WTC11 (cell line): ENCODE data around the gene KLHL29. TPM values are rescaled to one million over a fixed set of nuclear protein-coding genes. Genes with fewer than 3 reads are reported as not detected.

Experiments
- ATAC-seq: fragments of 200-7000 bp; cut with Tn5 transposase; 2 replicates; pipeline ENCODE4 v1.10.0; 2021; ENCODE audit warnings: mild to moderate bottlenecking, moderate library complexity
- CTCF ChIA-PET: fragments of 300-600 bp; sonication (Branson Sonifier 250); formaldehyde crosslinking; loops from one replicate; lab custom pipeline; 2021; ENCODE audit warnings: antibody characterized with exemption; lab: Charles Lee
- POLR2A ChIA-PET: fragments of 350-600 bp; sonication (Branson Sonifier 250); formaldehyde crosslinking; loops from one replicate; lab custom pipeline; 2021; ENCODE audit warnings: antibody characterized with exemption; lab: Charles Lee
- DNase-seq: peaks from one replicate; pipeline ENCODE4 v3.0.0; 2021; ENCODE audit warnings: low spot score
- H3K27ac Mint-ChIP-seq: 2 replicates; pipeline ENCODE4 v1.8.0; 2021; ENCODE audit warnings: mixed read lengths
- H3K27me3 Mint-ChIP-seq: 2 replicates; pipeline ENCODE4 v1.8.0; 2021; ENCODE audit warnings: low read depth, mild to moderate bottlenecking, moderate library complexity, mixed read lengths
- H3K36me3 Mint-ChIP-seq: 2 replicates; pipeline ENCODE4 v1.8.0; 2021; ENCODE audit warnings: mixed read lengths
- H3K4me1 Mint-ChIP-seq: 2 replicates; pipeline ENCODE4 v1.8.0; 2022; ENCODE audit warnings: mixed read lengths
- H3K4me3 Mint-ChIP-seq: 2 replicates; pipeline ENCODE4 v1.8.0; 2021; ENCODE audit warnings: mild to moderate bottlenecking, moderate library complexity, mixed read lengths
- H3K9me3 Mint-ChIP-seq: 2 replicates; pipeline ENCODE4 v1.8.0; 2021; ENCODE audit warnings: mixed read lengths
- ESRRA ChIP-seq: sonication (generic); formaldehyde crosslinking; IDR thresholded peaks from 2 replicates; pipeline ENCODE4 v1.8.1; 2022; ENCODE audit warnings: mild to moderate bottlenecking, missing genetic modification reagents, borderline replicate concordance
- FOXP1 ChIP-seq: sonication (generic); formaldehyde crosslinking; IDR thresholded peaks from 2 replicates; pipeline ENCODE4 v1.8.0; 2022; ENCODE audit warnings: missing genetic modification reagents, mild to moderate bottlenecking, moderate library complexity, borderline replicate concordance
- GTF2I ChIP-seq: fragments of 250-450 bp; sonication (Bioruptor Pico); conservative IDR thresholded peaks from 2 replicates; pipeline ENCODE4 v1.4.0; 2021; ENCODE audit warnings: mild to moderate bottlenecking
- NFATC4 ChIP-seq: fragments of 250-450 bp; sonication (Bioruptor Pico); IDR thresholded peaks from 2 replicates; pipeline ENCODE4 v1.9.0; 2021; ENCODE audit warnings: mild to moderate bottlenecking
- SMAD4 ChIP-seq: sonication (generic); formaldehyde crosslinking; IDR thresholded peaks from 2 replicates; pipeline ENCODE4 v1.8.0; 2022; ENCODE audit warnings: mild to moderate bottlenecking, missing genetic modification reagents
- TEAD4 ChIP-seq: sonication (generic); formaldehyde crosslinking; IDR thresholded peaks from 2 replicates; pipeline ENCODE4 v1.8.0; 2022; ENCODE audit warnings: mild to moderate bottlenecking, missing genetic modification reagents
- TP53 ChIP-seq: sonication (generic); formaldehyde crosslinking; IDR thresholded peaks from 2 replicates; pipeline ENCODE4 v1.8.1; 2023; ENCODE audit warnings: mild to moderate bottlenecking, missing genetic modification reagents
- ZBTB21 ChIP-seq: sonication (generic); formaldehyde crosslinking; IDR thresholded peaks from 2 replicates; pipeline ENCODE4 v1.8.1; 2023; ENCODE audit warnings: mild to moderate bottlenecking, missing genetic modification reagents, borderline replicate concordance
- ZNF138 ChIP-seq: sonication (generic); formaldehyde crosslinking; conservative IDR thresholded peaks from 2 replicates; pipeline ENCODE4 v1.8.1; 2022; ENCODE audit warnings: mild to moderate bottlenecking, moderate library complexity, missing genetic modification reagents
- ZNF317 ChIP-seq: sonication (generic); formaldehyde crosslinking; IDR thresholded peaks from 2 replicates; pipeline ENCODE4 v1.8.1; 2023; ENCODE audit warnings: low read depth, mild to moderate bottlenecking, moderate library complexity, missing genetic modification reagents, borderline replicate concordance
- total RNA-seq: library from RNA; stranded (reverse); gene quantifications from 3 replicates; pipeline ENCODE4 v1.2.3, GENCODE V29; 2021
- TF ChIP-seq, protein P1 (sequence below): sonication (generic); formaldehyde crosslinking; IDR thresholded peaks from 2 replicates; pipeline ENCODE4 v1.8.1; 2023; ENCODE audit warnings: mild to moderate bottlenecking, missing genetic modification reagents, borderline replicate concordance
- TF ChIP-seq, protein P2 (sequence below): fragments of 250-450 bp; sonication (Bioruptor Pico); IDR thresholded peaks from 2 replicates; pipeline ENCODE4 v1.8.0; 2021; ENCODE audit warnings: mild to moderate bottlenecking
- TF ChIP-seq, protein P3 (sequence below): sonication (generic); formaldehyde crosslinking; conservative IDR thresholded peaks from 2 replicates; pipeline ENCODE4 v1.8.1; 2023; ENCODE audit warnings: mild to moderate bottlenecking, low read depth, missing genetic modification reagents, moderate library complexity
- TF ChIP-seq, protein P4 (sequence below): fragments of 250-450 bp; sonication (Bioruptor Pico); IDR thresholded peaks from 2 replicates; pipeline ENCODE4 v2.1.2; 2022; ENCODE audit warnings: mild to moderate bottlenecking, moderate library complexity
- TF ChIP-seq, protein P5 (sequence below): sonication (generic); formaldehyde crosslinking; IDR thresholded peaks from 2 replicates; pipeline ENCODE4 v1.8.1; 2022; ENCODE audit warnings: low read depth, mild to moderate bottlenecking, moderate library complexity, missing genetic modification reagents, borderline replicate concordance
- TF ChIP-seq, protein P6 (sequence below): sonication (generic); formaldehyde crosslinking; IDR thresholded peaks from 2 replicates; pipeline ENCODE4 v1.8.0; 2022; ENCODE audit warnings: mild to moderate bottlenecking, missing genetic modification reagents

KLHL29 gene
- total RNA-seq, 1 experiment from 2014 or later, result 7.1 TPM

DNA sequence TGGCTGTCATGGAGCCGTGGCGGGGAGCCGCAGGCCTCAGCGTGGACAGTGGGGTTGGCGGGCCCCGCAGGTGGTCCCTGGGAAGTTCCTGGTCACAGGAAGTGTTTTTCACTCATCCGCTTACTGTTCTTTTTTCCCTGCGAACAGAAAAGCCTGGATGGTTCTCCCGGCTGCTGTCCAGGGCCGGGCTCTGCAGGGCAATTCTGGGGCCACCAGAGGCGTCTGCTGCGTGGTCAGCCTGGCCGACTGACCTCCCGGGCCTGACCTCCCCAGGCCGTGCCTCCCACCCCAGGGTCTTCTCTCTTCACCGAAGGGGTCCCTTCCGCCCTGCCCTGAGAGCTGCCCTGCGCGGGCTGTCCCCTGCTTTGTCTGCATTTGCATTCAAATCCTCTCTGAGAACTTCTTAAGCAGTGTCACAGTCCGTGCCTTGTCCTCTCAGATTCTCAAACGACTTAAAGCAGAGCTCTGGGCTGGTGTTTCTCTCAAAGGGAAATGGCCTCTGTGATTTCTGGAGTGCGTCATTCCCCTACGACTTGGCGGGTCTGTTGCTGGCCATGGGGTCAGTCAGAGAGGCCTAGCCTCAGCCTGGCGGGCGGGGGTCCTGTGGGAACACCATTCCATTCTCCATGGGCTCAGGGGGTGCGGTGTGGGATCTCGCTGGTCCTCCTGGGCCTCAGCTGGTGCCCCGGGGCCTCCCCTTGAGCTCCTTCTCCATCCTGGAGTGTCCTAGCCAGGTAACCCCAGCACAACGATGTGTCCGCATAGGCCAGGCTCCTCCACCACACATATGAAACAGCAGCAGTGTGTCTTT is 38.3 kb downstream of the KLHL29 start (continued):
- TF ChIP-seq, protein P1, sequence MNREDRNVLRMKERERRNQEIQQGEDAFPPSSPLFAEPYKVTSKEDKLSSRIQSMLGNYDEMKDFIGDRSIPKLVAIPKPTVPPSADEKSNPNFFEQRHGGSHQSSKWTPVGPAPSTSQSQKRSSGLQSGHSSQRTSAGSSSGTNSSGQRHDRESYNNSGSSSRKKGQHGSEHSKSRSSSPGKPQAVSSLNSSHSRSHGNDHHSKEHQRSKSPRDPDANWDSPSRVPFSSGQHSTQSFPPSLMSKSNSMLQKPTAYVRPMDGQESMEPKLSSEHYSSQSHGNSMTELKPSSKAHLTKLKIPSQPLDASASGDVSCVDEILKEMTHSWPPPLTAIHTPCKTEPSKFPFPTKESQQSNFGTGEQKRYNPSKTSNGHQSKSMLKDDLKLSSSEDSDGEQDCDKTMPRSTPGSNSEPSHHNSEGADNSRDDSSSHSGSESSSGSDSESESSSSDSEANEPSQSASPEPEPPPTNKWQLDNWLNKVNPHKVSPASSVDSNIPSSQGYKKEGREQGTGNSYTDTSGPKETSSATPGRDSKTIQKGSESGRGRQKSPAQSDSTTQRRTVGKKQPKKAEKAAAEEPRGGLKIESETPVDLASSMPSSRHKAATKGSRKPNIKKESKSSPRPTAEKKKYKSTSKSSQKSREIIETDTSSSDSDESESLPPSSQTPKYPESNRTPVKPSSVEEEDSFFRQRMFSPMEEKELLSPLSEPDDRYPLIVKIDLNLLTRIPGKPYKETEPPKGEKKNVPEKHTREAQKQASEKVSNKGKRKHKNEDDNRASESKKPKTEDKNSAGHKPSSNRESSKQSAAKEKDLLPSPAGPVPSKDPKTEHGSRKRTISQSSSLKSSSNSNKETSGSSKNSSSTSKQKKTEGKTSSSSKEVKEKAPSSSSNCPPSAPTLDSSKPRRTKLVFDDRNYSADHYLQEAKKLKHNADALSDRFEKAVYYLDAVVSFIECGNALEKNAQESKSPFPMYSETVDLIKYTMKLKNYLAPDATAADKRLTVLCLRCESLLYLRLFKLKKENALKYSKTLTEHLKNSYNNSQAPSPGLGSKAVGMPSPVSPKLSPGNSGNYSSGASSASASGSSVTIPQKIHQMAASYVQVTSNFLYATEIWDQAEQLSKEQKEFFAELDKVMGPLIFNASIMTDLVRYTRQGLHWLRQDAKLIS (CRISPR knock-in tag), result no peak
- TF ChIP-seq, all 79 proteins: peak for 0

DNA sequence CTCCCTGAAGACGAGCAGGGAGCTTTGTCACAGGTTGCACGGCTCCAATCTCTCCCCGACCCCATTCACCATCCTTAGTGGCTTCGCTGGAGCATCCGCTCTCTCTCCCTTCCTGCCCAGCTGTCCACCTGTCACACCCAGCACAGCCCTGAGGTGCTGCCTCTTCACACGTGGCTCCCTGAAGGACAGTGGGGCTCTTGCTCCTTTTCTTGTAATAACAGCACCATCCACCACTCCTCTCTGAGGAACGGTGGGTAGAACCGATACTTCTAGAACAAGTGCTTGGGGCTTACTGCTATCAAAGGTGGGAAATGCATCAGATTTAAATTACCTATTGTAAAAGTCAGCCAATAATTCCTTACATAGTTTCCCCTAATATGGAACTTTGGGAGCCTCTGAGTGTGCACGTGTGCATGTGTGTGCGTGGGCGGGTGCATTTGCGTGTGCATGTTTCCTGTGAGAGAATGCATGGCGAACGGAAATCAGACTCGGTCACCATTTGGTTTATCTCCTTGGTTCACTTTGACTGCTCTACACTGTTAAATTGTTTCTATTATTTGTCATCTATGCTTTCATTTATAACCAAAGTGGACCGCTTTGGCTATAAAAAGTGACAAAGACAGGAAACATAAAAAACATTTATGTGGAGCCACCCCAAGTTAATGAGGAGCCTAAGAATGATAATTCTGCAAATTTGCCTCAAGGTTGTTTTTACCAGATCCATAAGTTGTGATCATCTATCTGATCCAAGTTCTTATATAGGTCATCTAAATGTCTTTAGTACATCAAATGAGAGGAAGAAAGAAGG is 39.1 kb downstream of the KLHL29 start:
- H3K27ac Mint-ChIP-seq, result peak overlapping the region; percentile 74
- H3K4me1 Mint-ChIP-seq, result peaks cover 15% of the 10 kb centered on the region
- ATAC-seq, result no peak
- ChIA-PET CTCF (interaction anchor here (1.0 kb wide), 1 partner anchor 10 kb away, joined by 6 read pairs; no protein-coding TSS in a partner anchor), POLR2A (no interaction called here)
- H3K27me3 Mint-ChIP-seq, result no peaks in the 10 kb centered on the region
- no peak for DNase-seq
- no peaks in the 10 kb centered on the region for H3K9me3 Mint-ChIP-seq
- no peak overlapping the region for H3K4me3 Mint-ChIP-seq
- no peaks in the 10 kb centered on the region for H3K36me3 Mint-ChIP-seq
- TF ChIP-seq, protein P2, sequence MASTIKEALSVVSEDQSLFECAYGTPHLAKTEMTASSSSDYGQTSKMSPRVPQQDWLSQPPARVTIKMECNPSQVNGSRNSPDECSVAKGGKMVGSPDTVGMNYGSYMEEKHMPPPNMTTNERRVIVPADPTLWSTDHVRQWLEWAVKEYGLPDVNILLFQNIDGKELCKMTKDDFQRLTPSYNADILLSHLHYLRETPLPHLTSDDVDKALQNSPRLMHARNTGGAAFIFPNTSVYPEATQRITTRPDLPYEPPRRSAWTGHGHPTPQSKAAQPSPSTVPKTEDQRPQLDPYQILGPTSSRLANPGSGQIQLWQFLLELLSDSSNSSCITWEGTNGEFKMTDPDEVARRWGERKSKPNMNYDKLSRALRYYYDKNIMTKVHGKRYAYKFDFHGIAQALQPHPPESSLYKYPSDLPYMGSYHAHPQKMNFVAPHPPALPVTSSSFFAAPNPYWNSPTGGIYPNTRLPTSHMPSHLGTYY (CRISPR knock-in tag), result no peak
- TF ChIP-seq TP53 (CRISPR knock-in tag) (no peak), ESRRA (CRISPR knock-in tag) (no peak), GTF2I (CRISPR knock-in tag) (no peak), ZNF317 (CRISPR knock-in tag) (no peak), TEAD4 (no peak), SMAD4 (CRISPR knock-in tag) (no peak), ZBTB21 (no peak), FOXP1 (CRISPR knock-in tag) (no peak), NFATC4 (CRISPR knock-in tag) (no peak), ZNF138 (CRISPR knock-in tag) (no peak)
- TF ChIP-seq, protein P3, sequence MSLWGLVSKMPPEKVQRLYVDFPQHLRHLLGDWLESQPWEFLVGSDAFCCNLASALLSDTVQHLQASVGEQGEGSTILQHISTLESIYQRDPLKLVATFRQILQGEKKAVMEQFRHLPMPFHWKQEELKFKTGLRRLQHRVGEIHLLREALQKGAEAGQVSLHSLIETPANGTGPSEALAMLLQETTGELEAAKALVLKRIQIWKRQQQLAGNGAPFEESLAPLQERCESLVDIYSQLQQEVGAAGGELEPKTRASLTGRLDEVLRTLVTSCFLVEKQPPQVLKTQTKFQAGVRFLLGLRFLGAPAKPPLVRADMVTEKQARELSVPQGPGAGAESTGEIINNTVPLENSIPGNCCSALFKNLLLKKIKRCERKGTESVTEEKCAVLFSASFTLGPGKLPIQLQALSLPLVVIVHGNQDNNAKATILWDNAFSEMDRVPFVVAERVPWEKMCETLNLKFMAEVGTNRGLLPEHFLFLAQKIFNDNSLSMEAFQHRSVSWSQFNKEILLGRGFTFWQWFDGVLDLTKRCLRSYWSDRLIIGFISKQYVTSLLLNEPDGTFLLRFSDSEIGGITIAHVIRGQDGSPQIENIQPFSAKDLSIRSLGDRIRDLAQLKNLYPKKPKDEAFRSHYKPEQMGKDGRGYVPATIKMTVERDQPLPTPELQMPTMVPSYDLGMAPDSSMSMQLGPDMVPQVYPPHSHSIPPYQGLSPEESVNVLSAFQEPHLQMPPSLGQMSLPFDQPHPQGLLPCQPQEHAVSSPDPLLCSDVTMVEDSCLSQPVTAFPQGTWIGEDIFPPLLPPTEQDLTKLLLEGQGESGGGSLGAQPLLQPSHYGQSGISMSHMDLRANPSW (CRISPR knock-in tag), result no peak
- TF ChIP-seq, protein P4, sequence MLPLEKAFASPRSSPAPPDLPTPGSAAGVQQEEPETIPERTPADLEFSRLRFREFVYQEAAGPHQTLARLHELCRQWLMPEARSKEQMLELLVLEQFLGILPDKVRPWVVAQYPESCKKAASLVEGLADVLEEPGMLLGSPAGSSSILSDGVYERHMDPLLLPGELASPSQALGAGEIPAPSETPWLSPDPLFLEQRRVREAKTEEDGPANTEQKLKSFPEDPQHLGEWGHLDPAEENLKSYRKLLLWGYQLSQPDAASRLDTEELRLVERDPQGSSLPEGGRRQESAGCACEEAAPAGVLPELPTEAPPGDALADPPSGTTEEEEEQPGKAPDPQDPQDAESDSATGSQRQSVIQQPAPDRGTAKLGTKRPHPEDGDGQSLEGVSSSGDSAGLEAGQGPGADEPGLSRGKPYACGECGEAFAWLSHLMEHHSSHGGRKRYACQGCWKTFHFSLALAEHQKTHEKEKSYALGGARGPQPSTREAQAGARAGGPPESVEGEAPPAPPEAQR, result no peak
- TF ChIP-seq, protein P5, sequence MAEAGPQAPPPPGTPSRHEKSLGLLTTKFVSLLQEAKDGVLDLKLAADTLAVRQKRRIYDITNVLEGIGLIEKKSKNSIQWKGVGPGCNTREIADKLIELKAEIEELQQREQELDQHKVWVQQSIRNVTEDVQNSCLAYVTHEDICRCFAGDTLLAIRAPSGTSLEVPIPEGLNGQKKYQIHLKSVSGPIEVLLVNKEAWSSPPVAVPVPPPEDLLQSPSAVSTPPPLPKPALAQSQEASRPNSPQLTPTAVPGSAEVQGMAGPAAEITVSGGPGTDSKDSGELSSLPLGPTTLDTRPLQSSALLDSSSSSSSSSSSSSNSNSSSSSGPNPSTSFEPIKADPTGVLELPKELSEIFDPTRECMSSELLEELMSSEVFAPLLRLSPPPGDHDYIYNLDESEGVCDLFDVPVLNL, result no peak
- TF ChIP-seq, protein P6, sequence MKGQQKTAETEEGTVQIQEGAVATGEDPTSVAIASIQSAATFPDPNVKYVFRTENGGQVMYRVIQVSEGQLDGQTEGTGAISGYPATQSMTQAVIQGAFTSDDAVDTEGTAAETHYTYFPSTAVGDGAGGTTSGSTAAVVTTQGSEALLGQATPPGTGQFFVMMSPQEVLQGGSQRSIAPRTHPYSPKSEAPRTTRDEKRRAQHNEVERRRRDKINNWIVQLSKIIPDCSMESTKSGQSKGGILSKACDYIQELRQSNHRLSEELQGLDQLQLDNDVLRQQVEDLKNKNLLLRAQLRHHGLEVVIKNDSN, result no peak
- TF ChIP-seq, protein P1 (CRISPR knock-in tag), result no peak
